ENCODE results near the gene TXNDC17.

DNA sequence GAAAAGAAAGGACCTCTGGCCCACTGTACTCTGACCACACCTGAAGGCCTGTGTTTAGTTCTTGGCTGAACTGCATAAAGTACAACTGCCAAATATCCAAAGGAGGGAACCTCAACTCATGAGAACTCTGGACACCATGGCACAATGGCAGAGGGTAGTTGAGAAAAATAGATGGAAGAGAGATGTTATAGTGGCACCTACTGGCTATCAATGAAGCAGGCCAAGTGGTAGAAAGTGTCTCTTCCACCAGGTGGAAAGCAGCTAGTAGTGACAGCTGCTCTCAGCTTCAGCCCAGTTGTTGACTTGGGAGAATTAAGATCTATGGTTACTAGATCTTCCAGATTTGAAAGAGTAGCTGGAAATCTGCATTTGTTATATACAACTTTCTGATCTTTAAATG, 7.3 kb downstream of the TXNDC17 start:
- TF ChIP-seq, protein P1, sequence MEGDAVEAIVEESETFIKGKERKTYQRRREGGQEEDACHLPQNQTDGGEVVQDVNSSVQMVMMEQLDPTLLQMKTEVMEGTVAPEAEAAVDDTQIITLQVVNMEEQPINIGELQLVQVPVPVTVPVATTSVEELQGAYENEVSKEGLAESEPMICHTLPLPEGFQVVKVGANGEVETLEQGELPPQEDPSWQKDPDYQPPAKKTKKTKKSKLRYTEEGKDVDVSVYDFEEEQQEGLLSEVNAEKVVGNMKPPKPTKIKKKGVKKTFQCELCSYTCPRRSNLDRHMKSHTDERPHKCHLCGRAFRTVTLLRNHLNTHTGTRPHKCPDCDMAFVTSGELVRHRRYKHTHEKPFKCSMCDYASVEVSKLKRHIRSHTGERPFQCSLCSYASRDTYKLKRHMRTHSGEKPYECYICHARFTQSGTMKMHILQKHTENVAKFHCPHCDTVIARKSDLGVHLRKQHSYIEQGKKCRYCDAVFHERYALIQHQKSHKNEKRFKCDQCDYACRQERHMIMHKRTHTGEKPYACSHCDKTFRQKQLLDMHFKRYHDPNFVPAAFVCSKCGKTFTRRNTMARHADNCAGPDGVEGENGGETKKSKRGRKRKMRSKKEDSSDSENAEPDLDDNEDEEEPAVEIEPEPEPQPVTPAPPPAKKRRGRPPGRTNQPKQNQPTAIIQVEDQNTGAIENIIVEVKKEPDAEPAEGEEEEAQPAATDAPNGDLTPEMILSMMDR (IDR thresholded peaks at IDR 0.05; ENCODE audit: low read depth, low read length) = peak; percentile 22
- TF ChIP-seq, protein P2, sequence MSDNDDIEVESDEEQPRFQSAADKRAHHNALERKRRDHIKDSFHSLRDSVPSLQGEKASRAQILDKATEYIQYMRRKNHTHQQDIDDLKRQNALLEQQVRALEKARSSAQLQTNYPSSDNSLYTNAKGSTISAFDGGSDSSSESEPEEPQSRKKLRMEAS (IDR thresholded peaks at IDR 0.05; ENCODE audit: low read depth, low read length) = no peak

Measured in NB4 (cell line).